Kidney epithelial cell (primary cell): ENCODE results near the gene CTLA4. TPM values are rescaled to one million over a fixed set of nuclear protein-coding genes. Genes with fewer than 3 reads are reported as not detected.

Experiments used
- DNase-seq: peaks from one replicate; pipeline ENCODE4 v3.0.0-alpha.2; 2010; ENCODE audit warnings: low read depth
- H3K27me3 ChIP-seq: 2 replicates; pipeline ENCODE4 v1.6.0; 2011; ENCODE audit warnings: low read length; ENCODE audit not compliant: control insufficient read depth, insufficient read depth
- H3K36me3 ChIP-seq: 2 replicates; pipeline ENCODE4 v1.5.1; 2011; ENCODE audit warnings: low read length; ENCODE audit not compliant: control insufficient read depth, insufficient read depth
- H3K4me3 ChIP-seq: 2 replicates; pipeline ENCODE4 v1.5.1; 2011; ENCODE audit warnings: low read depth, mild to moderate bottlenecking, control low read depth, low read length
- CTCF ChIP-seq: IDR thresholded peaks from 2 replicates; pipeline ENCODE4 v1.5.1; 2011; ENCODE audit warnings: mild to moderate bottlenecking, moderate library complexity, low read length, control low read depth, inconsistent platforms; ENCODE audit not compliant: insufficient read depth, poor library complexity, severe bottlenecking
- total RNA-seq: library from RNA; depleted of rRNA; stranded (reverse); fragments of >200 nt; gene quantifications from 2 replicates; pipeline ENCODE4 v1.2.3, GENCODE V29; 2015

Gene CTLA4
- total RNA-seq, 1 donor from 2014 or later, result not detected

- Histone ChIP-seq H3K27me3 (no peaks in the 10 kb centered on the region), H3K36me3 (no peaks in the 10 kb centered on the region), H3K4me3 (no peak overlapping the region)
- no peak for DNase-seq
- no peak for TF ChIP-seq CTCF
These were observed 20.1 kb downstream of the CTLA4 start for GRCh38 chr2:203887677-203888076.

- no peaks in the 10 kb centered on the region for H3K27me3 ChIP-seq
- H3K4me3 ChIP-seq, result no peak overlapping the region
- TF ChIP-seq CTCF, result no peak
- no peaks in the 10 kb centered on the region for H3K36me3 ChIP-seq
- no peak for DNase-seq
These were observed 22.0 kb downstream of the CTLA4 start for GRCh38 chr2:203889542-203889941.

GRCh38 chr2:203889944-203890343 lies 22.4 kb downstream of the CTLA4 start:
- H3K36me3 ChIP-seq, result no peaks in the 10 kb centered on the region
- TF ChIP-seq CTCF, result no peak
- H3K27me3 ChIP-seq, result no peaks in the 10 kb centered on the region
- no peak overlapping the region for H3K4me3 ChIP-seq
- no peak for DNase-seq

GRCh38 chr2:203890733-203891132 lies 23.2 kb downstream of the CTLA4 start:
- no peak for DNase-seq
- no peak for TF ChIP-seq CTCF
- Histone ChIP-seq H3K4me3 (no peak overlapping the region), H3K27me3 (no peaks in the 10 kb centered on the region), H3K36me3 (no peaks in the 10 kb centered on the region)

GRCh38 chr2:203891474-203891873 lies 23.9 kb downstream of the CTLA4 start:
- H3K27me3 ChIP-seq, result no peaks in the 10 kb centered on the region

More at GRCh38 chr2:203891474-203891873, 23.9 kb downstream of the CTLA4 start:
- Histone ChIP-seq H3K4me3 (no peak overlapping the region), H3K36me3 (no peaks in the 10 kb centered on the region)
- DNase-seq, result no peak
- TF ChIP-seq CTCF, result no peak
